ENCODE measurements around the gene KRTAP12-2.

- TF ChIP-seq CTCF (conservative IDR thresholded peaks at IDR 0.05 in 1 of 2, IDR thresholded peaks at IDR 0.05 in 1 of 2; ENCODE audit: low read depth in 1 of 2, low read length in 2 of 2) (no peak), EZH2 (IDR thresholded peaks at IDR 0.05; ENCODE audit: low read length, missing control alignments) (no peak)
Observed at GRCh38 chr21:44692798-44693512, 26.2 kb upstream of the KRTAP12-2 start.

Data from fibroblast of lung (primary cell).